ENCODE measurements around the gene ABHD17A.

- no peak for TF ChIP-seq POLR2A (IDR thresholded peaks at IDR 0.05)
- TF ChIP-seq, protein P1, sequence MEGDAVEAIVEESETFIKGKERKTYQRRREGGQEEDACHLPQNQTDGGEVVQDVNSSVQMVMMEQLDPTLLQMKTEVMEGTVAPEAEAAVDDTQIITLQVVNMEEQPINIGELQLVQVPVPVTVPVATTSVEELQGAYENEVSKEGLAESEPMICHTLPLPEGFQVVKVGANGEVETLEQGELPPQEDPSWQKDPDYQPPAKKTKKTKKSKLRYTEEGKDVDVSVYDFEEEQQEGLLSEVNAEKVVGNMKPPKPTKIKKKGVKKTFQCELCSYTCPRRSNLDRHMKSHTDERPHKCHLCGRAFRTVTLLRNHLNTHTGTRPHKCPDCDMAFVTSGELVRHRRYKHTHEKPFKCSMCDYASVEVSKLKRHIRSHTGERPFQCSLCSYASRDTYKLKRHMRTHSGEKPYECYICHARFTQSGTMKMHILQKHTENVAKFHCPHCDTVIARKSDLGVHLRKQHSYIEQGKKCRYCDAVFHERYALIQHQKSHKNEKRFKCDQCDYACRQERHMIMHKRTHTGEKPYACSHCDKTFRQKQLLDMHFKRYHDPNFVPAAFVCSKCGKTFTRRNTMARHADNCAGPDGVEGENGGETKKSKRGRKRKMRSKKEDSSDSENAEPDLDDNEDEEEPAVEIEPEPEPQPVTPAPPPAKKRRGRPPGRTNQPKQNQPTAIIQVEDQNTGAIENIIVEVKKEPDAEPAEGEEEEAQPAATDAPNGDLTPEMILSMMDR (IDR thresholded peaks at IDR 0.05), result no peak
Measured at GRCh38 chr19:1882786-1883692, 2.3 kb downstream of the ABHD17A start.
